Stimulated activated CD8-positive, alpha-beta memory T cell treated with anti-CD3 and anti-CD28 coated beads, Interleukin-12 subunit alpha, Interleukin-12 subunit beta, amount 100 ng/mL, for 1 hour (primary cell): Measurements from ENCODE around the gene SIAH2.

Source experiments
- DNase-seq: peaks from one replicate; pipeline ENCODE4 v3.0.0-alpha.2; 2020; ENCODE audit warnings: low read depth

The SIAH2 gene

DNA sequence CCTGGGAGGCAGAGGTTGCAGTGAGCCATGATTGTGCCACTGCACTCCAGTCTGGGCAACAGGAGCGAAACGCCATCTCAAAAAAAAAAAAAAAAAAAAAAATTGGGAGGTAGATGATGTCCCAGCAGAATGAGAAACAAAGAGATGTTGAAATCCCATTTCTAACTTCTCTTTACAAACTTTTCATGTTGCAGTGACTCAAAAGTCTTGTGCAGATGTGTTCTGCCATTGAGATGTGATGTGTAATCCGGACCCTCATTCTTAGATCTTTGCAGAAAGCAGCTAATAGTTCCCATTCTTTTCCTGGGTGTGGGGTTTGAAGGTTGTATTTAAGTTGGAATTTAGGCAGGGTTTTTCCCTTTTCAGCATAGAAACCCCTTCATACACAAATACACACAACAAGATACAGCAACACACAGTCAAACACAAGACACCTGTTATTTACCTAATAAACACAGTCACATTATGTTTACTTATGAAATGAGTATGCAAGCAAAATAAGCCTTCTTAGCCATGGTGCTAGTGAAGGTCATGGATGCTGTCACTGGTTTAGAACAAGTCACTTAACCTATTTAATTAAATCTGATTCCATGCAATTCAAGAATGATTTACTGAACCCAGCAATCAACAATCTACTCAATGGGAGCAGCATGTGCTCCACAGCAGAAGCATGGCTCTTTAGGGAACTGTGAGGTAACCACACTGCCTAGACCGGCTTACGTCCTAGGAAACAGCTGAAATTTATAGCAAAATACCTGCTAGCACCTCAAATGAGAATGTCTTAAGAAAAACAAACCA, 14.9 kb downstream of the SIAH2 start:
- DNase-seq = no peak

DNA sequence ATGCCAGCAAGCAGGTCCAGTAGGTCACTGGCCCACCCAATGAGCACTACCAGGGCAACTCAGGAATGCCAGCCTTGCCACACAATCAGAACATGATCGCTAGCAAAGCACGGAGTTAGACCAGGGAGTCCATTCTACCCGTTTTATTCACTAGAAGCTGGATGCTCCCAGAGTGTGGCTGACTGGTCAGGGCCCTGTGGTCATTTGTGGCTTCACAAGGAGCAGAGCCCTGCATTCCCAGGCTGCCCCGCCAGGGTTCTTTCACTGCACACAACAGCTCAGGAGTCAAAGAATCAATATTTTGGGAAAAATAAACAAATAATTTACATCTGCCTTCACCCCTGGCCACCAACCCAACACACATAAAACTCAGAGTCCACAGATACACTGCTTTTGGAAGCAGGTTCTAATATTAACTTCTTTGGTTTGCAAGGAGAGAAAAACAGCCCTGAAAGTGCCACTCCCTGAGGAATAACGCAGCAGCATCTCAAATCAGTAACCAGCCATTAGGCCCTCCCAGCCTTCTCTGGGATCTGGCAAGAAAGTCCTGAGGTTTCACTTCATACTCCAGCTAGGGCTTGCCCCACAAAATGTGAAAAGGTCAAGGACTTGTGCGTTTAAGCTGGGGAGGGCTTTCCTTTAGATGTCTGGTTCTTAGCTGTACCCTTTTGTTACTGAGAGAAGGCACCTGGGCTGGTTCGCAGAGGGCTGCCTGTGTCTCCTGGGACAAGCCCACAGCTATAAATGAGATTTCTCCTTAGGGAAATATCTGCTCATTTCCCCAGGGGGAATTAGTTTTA, 16.0 kb downstream of the SIAH2 start:
- DNase-seq = no peak

DNA sequence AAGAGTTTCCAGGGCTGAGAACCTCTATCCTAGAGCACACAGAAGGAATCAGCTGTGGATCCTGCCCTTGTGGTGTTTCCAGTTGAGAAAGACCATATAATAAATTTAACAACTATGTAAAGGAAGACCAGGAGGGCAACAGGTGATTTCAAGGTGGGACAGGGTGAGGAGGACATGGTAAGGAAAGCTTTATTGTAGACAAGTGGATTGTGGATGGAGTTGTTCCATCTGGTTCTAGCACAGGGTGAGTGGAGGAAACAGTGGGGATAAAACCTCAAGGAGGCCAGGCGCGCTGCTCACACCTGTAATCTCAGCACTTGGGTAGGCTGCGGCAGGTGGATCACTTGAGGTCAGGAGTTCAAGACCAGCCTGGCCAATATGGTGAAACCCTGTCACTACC, 17.1 kb downstream of the SIAH2 start:
- DNase-seq = no peak

GRCh38 chr3:150744919-150745211, 18.1 kb downstream of the SIAH2 start:
- DNase-seq = no peak

GRCh38 chr3:150744041-150744918, 18.7 kb downstream of the SIAH2 start:
- DNase-seq = no peak

GRCh38 chr3:150743508-150743907, 19.5 kb downstream of the SIAH2 start:
- no peak for DNase-seq

GRCh38 chr3:150742679-150743078, 20.3 kb downstream of the SIAH2 start:
- no peak for DNase-seq

- DNase-seq = no peak
Measured at GRCh38 chr3:150742141-150742523, 20.8 kb downstream of the SIAH2 start.

GRCh38 chr3:150741497-150742140, 21.4 kb downstream of the SIAH2 start:
- no peak for DNase-seq

- DNase-seq = no peak
Measured at GRCh38 chr3:150740733-150741496, 22.1 kb downstream of the SIAH2 start.

DNA sequence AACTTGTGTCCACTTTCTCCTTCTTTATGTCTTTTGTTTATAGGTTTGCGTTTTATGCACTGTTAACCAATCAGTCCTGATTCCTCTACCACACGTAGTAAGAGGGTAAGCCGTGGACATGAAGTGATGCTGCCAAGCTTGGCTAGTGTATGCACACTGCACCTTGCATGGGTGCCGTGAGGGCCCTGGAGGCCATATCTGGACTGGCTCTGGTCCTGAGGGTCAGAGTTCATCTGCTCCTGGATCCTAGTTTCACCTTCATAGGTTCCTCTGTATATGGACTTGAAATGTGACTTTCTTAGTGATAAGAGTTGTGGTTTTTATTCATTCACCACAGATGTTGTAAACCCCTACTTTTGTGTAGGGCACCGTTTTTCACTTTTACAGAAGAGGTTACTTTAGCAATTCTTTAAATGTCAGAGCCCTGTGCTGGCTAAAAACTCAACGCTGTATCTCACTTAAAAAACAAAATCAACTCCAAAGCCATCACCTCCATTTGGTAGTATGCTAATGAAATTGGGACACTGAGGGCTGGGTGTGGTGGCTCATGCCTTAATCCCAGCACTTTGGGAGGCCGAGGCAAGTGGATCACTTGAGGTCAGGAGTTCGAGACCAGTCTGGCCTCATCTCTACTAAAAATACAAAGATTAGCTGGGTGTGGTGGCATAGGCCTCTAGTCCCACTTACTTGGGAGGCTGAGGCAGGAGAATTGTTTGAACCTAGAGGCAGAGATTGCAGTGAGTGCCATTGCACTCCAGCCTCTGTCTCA, 22.9 kb downstream of the SIAH2 start:
- no peak for DNase-seq

DNA sequence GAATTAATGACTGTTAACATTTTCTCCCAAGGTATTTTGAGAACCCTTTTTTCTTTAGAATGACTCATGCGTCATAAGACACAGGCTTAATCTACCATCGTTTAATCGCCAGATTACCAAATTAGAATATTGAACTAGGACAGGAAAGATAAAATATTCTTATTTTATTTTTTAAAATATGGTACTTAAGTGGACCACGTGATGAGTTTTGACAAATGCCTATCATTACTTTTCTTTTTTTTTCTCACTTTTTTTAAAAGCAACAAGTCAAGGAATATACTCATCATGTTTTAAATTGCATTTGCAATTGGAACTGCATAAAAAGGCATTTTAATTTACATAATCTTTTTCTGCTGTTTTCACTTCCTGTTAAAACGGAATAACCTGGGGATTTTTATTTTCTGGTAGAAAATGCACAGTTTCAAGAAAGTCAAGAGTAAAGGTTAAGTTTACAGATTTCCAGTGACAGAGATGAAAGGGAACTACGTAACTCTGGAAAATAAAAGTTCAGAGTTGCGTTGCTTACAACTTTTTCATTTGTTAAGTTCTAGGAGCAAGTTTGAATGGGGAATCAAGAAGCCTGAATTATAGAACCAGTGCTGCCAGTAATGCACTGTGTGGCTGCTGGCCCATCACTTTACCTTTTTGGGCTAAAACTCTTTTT, 23.6 kb downstream of the SIAH2 start:
- DNase-seq = no peak

DNA sequence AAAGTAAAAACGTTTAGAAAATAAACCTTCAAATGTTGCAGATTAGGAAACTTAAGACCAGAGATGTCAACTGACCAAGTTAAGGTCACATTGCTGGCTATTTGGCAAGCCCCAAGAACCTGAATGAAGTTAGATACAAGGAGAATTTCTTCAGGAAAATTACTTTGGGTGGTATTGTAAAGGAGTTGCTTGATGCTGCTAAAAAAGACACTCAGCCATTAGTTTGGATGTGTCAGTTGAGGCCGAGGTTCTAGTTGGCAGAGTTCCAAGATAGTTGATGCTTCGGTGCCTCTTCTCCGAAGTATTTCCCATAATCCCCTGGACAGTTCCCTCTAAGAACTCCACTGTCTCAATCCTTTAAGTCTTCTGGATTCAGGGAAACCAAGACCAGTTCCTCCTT, 24.3 kb downstream of the SIAH2 start:
- no peak for DNase-seq

- DNase-seq = no peak
Measured at GRCh38 chr3:150737874-150738679, 24.9 kb downstream of the SIAH2 start.

GRCh38 chr3:150736903-150737832, 25.8 kb downstream of the SIAH2 start:
- no peak for DNase-seq

DNA sequence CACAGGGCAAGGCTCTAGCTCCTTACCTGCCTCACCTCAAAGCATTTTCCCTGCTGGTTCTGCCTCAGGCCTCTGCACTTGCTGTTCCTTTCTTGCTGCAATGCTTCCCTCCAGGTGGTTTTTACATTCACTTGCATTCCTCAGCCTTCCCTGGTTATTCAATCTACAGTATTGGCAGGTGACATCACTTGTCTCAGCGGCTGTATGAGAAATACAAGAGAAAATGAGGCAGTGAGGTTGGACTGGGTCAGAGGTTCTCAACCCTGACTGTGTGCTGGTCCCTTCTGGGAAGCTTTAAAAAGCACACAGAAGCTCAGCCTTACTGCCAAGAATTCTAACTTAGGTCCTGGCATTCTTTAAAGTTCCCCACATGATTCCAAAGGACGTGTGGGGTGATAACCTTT, 26.7 kb downstream of the SIAH2 start:
- DNase-seq = no peak

GRCh38 chr3:150734795-150735119, 28.2 kb downstream of the SIAH2 start:
- DNase-seq = no peak
